Hippocampal formation (tissue), 2 donors: Measurements from ENCODE around the gene NOXA1.
"Not testable (repeated sequence)": the region's sequence is repeated elsewhere in the genome, so short reads cannot be mapped to it uniquely, and the experiment has no call there.

Experiments
- DNase-seq, 2 donors: peaks; one replicate each; lab custom pipeline; 2025; lab: John Stamatoyannopoulos, UW

NOXA1 gene

GRCh38 chr9:137462986-137463930 is 40.1 kb downstream of the NOXA1 start:
- DNase-seq = no peak

- no peak for DNase-seq
Measured at GRCh38 chr9:137463931-137464290, 40.7 kb downstream of the NOXA1 start.

DNA sequence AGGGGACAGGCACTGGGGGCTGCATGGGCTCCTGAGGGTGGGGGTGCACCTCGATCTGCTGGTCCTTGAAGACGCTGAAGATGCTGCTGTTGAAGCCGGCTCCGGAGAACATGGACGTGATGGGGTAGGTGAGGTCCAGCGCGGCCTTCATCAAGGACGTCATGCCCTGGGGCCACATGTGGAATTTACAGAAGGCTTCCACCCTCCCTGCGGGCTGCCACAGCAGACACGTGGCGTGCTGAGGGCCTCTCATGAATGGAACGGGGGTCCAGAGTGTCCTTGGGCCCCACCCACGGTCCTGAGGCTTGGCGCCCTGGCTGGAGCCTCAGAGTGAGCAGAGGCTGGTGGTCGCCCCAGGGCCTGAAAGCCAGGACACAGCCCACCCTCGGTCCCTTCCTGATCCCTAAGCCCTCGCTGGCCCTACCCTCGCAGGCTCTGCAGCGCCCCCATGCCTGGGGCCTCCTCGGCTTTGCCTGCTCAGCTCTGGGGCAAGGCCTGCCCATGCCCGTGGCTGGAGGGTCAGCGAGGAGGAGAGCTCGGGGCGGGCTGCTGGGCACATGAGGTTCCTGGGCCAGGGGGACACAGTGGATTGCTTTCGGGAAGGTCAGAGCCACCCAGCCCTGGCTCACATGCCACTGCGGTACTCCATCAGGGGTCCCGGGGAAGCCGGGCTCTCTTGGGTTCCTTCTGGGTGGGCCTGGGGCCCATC is 41.3 kb downstream of the NOXA1 start:
- no peak for DNase-seq

- DNase-seq = no peak
Measured at GRCh38 chr9:137465000-137465719, 42.0 kb downstream of the NOXA1 start.

DNA sequence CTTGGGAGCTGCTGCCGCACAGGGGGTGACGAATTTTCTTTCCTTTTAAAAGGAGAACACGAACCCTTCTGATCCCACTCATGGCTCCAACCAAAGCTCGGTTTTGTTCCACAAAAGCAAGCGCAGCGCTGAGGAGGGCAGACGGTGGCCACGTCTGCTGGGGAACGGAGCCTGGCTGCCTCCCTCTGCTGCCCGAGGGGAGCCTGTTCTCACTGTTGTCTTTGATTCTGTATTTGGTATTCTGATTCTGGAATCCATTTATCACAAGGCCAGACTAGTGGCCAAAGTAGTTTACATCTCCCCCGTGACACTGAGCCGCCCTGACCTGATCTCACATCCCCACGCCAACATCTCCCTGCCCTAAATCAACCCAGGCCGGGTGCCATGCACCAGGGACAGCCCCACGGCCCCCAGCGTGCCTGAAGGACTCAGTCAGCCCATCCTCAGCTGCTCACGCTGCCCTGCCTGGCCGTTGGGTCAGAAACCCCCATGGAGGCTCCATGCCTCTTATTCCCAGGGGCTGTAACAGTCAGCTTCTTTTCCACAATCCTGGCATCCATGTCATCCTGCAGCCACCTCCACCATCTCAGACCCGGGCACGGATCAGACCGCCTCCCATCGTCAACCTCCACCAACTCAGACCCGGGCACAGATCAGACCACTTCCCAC is 42.7 kb downstream of the NOXA1 start:
- no peak for DNase-seq

DNA sequence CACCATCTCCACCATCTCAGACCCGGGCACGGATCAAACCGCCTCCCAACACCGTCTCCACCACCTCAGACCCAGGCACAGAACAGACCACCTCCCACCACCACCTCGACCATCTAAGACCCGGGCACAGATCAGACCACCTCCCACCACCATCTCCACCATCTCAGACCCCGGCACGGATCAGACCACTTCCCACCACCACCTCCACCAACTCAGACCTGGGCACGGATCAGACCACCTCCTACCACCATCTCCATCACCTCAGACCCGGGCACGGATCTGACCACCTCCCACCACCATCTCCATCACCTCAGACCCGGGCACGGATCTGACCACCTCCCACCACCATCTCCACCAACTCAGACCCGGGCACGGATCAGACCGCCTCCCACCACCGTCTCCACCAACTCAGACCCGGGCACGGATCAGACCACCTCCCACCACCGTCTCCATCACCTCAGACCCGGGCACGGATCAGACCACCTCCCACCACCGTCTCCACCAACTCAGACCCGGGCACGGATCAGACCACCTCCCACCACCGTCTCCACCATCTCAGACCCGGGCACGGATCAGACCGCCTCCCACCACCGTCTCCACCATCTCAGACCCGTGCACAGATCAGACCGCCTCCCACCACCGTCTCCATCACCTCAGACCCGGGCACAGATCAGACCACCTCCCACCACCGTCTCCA is 43.3 kb downstream of the NOXA1 start:
- DNase-seq = not testable (repeated sequence)

DNA sequence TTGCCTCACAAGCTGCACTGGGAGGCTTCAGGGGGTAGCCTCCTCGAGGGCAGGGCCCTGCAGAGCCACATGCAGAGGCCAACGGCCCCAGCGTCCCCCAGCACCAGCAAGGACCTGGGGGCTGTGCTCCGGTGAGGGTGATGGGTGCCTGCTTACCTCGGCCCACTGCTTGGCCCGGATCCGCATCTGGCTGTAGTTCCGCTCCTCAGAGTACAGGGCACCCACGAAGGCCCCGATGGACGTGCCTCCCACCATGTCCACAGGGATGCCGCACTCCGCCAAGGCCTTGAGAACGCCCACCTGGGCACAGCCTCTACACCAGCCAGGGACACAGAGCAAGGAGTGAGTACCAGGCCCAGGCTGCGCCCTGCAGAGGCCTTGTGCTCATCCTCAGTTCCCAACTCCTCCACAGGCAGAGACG is 44.0 kb downstream of the NOXA1 start:
- DNase-seq = no peak

DNA sequence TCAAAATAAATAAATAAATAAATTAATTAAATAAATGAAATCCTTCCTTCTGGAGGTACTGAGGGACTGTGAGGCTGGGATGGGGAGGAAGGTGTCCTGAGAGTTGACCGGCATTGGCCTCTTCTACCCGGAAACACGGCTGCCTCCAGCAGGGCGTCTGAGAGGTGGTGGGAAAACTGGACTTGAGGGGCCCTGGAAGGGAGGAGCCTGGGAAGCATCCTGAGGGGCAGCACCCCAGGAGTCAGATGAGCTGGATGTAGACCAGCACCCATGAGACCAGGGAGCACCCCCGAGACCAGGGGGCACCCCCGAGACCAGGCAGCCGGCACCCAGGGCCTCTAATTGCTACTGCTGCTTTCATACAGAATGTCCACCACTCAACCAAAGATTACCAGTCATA is 44.7 kb downstream of the NOXA1 start:
- DNase-seq = no peak

GRCh38 chr9:137470785-137471184 is 47.6 kb downstream of the NOXA1 start:
- no peak for DNase-seq

DNA sequence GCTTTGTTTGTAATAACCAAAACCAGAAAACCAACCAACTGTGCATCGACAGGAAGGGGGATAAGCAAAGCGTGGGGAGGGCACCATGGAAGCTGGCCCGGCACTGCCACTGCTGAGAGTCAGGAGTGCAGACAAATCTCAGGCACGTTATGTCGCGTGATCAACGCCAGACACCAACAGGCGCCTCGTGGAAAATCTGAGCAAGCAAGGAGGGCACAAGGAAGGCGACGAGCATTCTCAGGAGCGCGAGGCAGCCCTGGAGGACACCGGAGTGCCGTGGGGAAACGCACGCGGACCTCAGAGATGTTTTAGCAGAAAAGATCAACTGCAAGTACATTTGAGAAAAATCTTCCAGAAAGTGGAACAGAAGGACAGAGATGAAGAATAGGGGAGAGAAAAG is 51.1 kb downstream of the NOXA1 start:
- DNase-seq = no peak

- no peak for DNase-seq
Measured at GRCh38 chr9:137475666-137476065, 52.5 kb downstream of the NOXA1 start.

- DNase-seq = no peak
Measured at GRCh38 chr9:137476856-137477255, 53.7 kb downstream of the NOXA1 start.

GRCh38 chr9:137477778-137478612 is 54.8 kb downstream of the NOXA1 start:
- DNase-seq = no peak

GRCh38 chr9:137478613-137478961 is 55.4 kb downstream of the NOXA1 start:
- no peak for DNase-seq

DNA sequence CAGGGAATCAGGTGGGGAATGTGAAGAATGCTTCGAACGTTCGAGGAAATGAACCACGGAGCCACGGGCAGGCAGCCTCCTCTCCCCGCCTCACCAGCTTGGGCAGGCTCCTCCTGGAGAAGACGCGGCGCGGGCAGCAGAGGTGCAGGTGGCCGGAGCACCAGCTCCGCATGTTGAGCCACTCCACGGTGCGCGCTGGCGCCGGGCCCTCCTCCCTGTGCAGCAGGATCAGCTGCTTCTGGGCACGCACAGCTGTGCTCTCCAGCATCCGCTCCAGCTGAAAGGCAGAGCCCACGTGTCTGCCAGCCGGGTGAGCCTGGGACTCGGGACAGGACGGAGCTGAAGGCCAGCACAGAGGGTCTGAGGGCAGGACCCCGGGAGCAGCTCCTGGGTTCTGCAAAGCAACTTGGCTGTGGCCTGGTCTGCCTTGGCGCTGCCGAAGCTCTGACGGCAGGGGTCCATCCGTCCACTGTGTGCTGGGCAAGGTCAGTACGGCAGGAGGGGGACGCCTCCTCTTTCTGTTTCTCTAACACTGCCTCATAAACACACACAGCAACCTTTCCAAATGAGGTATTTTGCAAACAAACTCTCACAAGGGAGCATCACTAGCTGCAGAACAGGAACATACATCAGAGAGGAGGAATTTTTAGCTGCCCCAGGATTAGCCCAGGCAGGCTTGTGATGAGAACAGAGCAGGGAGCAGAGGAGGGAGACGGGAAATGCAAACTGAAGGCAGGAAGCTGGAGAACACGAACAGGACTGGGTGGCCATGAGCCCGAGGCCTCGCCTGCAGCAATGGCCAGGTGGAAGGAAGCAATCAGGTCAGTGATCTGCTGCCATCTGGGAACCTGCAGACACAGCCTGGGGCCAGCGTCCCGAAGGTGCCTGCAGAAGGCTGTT is 56.0 kb downstream of the NOXA1 start:
- DNase-seq = no peak

GRCh38 chr9:137479892-137480685 is 56.9 kb downstream of the NOXA1 start:
- no peak for DNase-seq

DNA sequence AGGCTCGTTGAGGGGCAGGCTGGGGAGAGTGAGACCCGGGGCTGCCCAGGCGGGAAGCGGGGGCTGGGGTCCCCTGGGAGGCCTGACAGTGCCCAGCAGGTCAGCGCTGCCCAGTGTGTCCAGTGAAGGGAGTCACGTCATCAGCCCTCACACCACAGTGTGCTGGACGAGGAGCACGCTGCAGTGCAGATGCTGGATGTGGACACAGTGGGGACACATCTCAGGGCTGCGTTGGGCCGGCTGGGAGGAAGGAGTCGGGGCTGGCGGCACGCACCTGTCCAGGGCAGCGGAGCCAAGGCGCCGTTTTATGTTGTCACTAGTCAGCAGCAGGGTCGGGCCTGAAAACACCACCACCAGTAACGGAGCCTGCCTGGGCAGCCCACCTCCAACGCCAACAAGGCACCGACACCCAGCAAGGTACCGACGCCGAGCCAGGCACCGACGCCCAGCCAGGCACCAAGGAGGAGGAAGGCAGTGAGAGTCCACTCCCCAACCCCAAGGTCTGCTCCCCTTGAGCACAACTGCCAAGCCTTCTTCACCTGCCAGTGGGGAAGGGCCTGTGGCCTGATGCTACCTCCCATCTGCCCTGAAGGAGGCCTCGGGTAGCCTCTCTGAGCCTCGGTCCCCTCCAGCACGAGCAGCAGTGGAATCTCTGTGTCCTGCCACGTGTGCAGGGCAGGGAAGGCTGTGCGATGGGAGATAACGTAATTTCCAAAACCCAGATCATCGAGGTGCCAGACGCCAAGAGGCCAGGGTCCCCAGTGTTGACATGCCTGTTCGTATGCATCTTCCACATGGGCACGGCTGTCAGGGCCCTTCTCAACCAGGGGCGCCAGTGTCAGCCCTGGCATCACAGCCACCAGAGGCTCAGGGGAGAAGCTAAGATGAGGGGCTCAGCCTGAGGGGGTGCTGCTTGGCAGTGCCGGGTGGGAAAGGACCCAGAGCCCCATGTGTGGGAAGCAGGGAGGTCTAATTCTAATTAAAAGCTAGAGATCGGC is 57.8 kb downstream of the NOXA1 start:
- DNase-seq = no peak
